GM23248 (cell line): Measurements from ENCODE around the gene SLC35F5. TPM values are rescaled to one million over a fixed set of nuclear protein-coding genes. Genes with fewer than 3 reads are reported as not detected.
"Not testable (repeated sequence)": the region's sequence is repeated elsewhere in the genome, so short reads cannot be mapped to it uniquely, and the experiment has no call there.

Source experiments
- DNase-seq: peaks from one replicate; pipeline ENCODE4 v3.0.0-alpha.2; 2015
- H2AFZ ChIP-seq: fragments of 200-600 bp; sonication (generic); 2 replicates; pipeline ENCODE4 v1.6.1; 2016; ENCODE audit warnings: antibody characterized with exemption
- H3F3A ChIP-seq: fragments of 200-600 bp; sonication (generic); 2 replicates; pipeline ENCODE4 v1.6.1; 2016; ENCODE audit warnings: mild to moderate bottlenecking, antibody characterized with exemption, mixed run types; ENCODE audit not compliant: insufficient read depth
- H3K27ac ChIP-seq: fragments of 200-600 bp; sonication (generic); 2 replicates; pipeline ENCODE4 v1.5.1; 2016; ENCODE audit warnings: mild to moderate bottlenecking
- H3K27me3 ChIP-seq: fragments of 200-600 bp; sonication (generic); replicated peaks from 2 replicates; pipeline ENCODE4 v1.6.1; 2016; ENCODE audit warnings: mild to moderate bottlenecking; ENCODE audit not compliant: insufficient read depth
- H3K36me3 ChIP-seq: fragments of 200-600 bp; sonication (generic); 2 replicates; pipeline ENCODE4 v1.6.1; 2016; ENCODE audit warnings: low read depth, mild to moderate bottlenecking
- H3K4me1 ChIP-seq: fragments of 200-600 bp; sonication (generic); 2 replicates; pipeline ENCODE4 v1.6.1; 2016; ENCODE audit warnings: mild to moderate bottlenecking; ENCODE audit not compliant: insufficient read depth
- H3K4me2 ChIP-seq: fragments of 200-600 bp; sonication (generic); one replicate; pipeline ENCODE4 v1.6.1; 2016; ENCODE audit warnings: mild to moderate bottlenecking; ENCODE audit not compliant: unreplicated experiment
- H3K4me3 ChIP-seq: fragments of 200-600 bp; sonication (generic); 2 replicates; pipeline ENCODE4 v1.5.1; 2016; ENCODE audit warnings: mild to moderate bottlenecking
- H3K79me2 ChIP-seq: fragments of 200-600 bp; sonication (generic); 2 replicates; pipeline ENCODE4 v1.6.1; 2016; ENCODE audit warnings: mild to moderate bottlenecking; ENCODE audit not compliant: insufficient read depth
- H3K9ac ChIP-seq: fragments of 200-600 bp; sonication (generic); 2 replicates; pipeline ENCODE4 v1.6.1; 2016; ENCODE audit warnings: mild to moderate bottlenecking
- H3K9me2 ChIP-seq: fragments of 200-600 bp; sonication (generic); 2 replicates; pipeline ENCODE4 v1.6.1; 2016; ENCODE audit warnings: mixed run types, mild to moderate bottlenecking, moderate library complexity; ENCODE audit not compliant: insufficient read depth
- H3K9me3 ChIP-seq: fragments of 200-600 bp; sonication (generic); one replicate; pipeline ENCODE4 v1.6.1; 2017; ENCODE audit warnings: low read depth
- H4K20me1 ChIP-seq: fragments of 200-600 bp; sonication (generic); 2 replicates; pipeline ENCODE4 v1.6.0; 2016; ENCODE audit not compliant: insufficient read depth
- EZH2 ChIP-seq: fragments of 200-600 bp; sonication (generic); IDR thresholded peaks from 2 replicates; pipeline ENCODE4 v1.6.1; 2018; ENCODE audit warnings: antibody characterized with exemption, mild to moderate bottlenecking; ENCODE audit not compliant: insufficient read depth, poor library complexity, severe bottlenecking
- EZH2phosphoT487 ChIP-seq: fragments of 200-600 bp; sonication (generic); IDR thresholded peaks from 2 replicates; pipeline ENCODE4 v1.6.1; 2018; ENCODE audit warnings: antibody characterized with exemption, moderate library complexity, mild to moderate bottlenecking, low read depth; ENCODE audit not compliant: insufficient read depth
- WGBS, 2 experiments: methylation state at CpG; one replicate each; pipeline ENCODE4 v1.1.6; 2015 to 2017; ENCODE audit warnings: low lambda C conversion rate in 2 of 2, low coverage in 1 of 2; ENCODE audit errors: missing lambda C conversion rate in 2 of 2; 5-methylcytosine and 5-hydroxymethylcytosine counted together
- in situ Hi-C: fragments of 300-500 bp; cut with MboI; formaldehyde crosslinking; loops from 2 replicates; pipeline ENCODE4 v1.15.0; 2020
- microRNA-seq: library from miRNA; unstranded; fragments of <30 nt; microRNA quantifications from one replicate; pipeline ENCODE4, GENCODE V29; 2016; ENCODE audit warnings: borderline number of aligned reads
- polyA plus RNA-seq: library from polyadenylated mRNA; unstranded; fragments of >200 nt; fragmentation: Nextera tagmentation; extraction: Ambion mirVana; gene quantifications from 2 replicates; pipeline ENCODE4 v1.2.1, GENCODE V29; 2016
- small RNA-seq: library from RNA; depleted of rRNA; stranded (forward); fragments of <200 nt; gene quantifications from one replicate; pipeline ENCODE3, GENCODE V24; 2014; ENCODE audit warnings: low read depth, low replicate concordance
- total RNA-seq: library from RNA; depleted of rRNA; stranded (reverse); fragments of >200 nt; shearing (Covaris generic); gene quantifications from 2 replicates; pipeline ENCODE4 v1.2.3, GENCODE V29; 2014; rRNA removed

The SLC35F5 gene
- total and polyA plus RNA-seq, 2 experiments from 2014 or later = 97.0 to 146 TPM

- H3K27ac ChIP-seq = no peak overlapping the region
- DNase-seq = no peak
- no peak overlapping the region for H2AFZ ChIP-seq
- H4K20me1 ChIP-seq = no peaks in the 10 kb centered on the region
- H3K36me3 ChIP-seq = no peaks in the 10 kb centered on the region
- WGBS, 2 experiments = 53 to 55% methylated on average over 7 of the region's 7 CpGs
- H3F3A ChIP-seq = no peaks in the 10 kb centered on the region
- no peak overlapping the region for H3K4me2 ChIP-seq
- no peak overlapping the region for H3K4me3 ChIP-seq
- H3K27me3 ChIP-seq = peaks cover 13% of the 10 kb centered on the region
- no peaks in the 10 kb centered on the region for H3K4me1 ChIP-seq
- H3K79me2 ChIP-seq = no peaks in the 10 kb centered on the region
- H3K9me2 ChIP-seq = no peaks in the 10 kb centered on the region
- H3K9me3 ChIP-seq = no peaks in the 10 kb centered on the region
- in situ Hi-C loops = no loop called here
- no peak overlapping the region for H3K9ac ChIP-seq
- TF ChIP-seq EZH2 = no peak
- TF ChIP-seq EZH2phosphoT487 = no peak
Measured at GRCh38 chr2:113672326-113672932, 84.0 kb downstream of the SLC35F5 start.

- 72 to 73% methylated on average over 18 to 21 of the region's 21 CpGs for WGBS, 2 experiments
- H3K4me3 ChIP-seq, H3K9ac ChIP-seq: not testable (repeated sequence)
Measured at GRCh38 chr2:113669013-113669412, 87.4 kb downstream of the SLC35F5 start.

GRCh38 chr2:113664761-113665533, 91.5 kb downstream of the SLC35F5 start:
- H3K4me2 ChIP-seq, H2AFZ ChIP-seq, H3K9me3 ChIP-seq, H3K27me3 ChIP-seq, H3K4me1 ChIP-seq, in situ Hi-C loops, H3K9ac ChIP-seq, DNase-seq, H3K9me2 ChIP-seq, H3K36me3 ChIP-seq, H3K27ac ChIP-seq, H3F3A ChIP-seq, H4K20me1 ChIP-seq, H3K79me2 ChIP-seq, H3K4me3 ChIP-seq: not testable (repeated sequence)
- WGBS, 2 experiments = 55 to 60% methylated on average over 6 of the region's 6 CpGs

More at GRCh38 chr2:113669013-113669412, 87.4 kb downstream of the SLC35F5 start:
- H3K4me1 ChIP-seq, H3K9me3 ChIP-seq, H4K20me1 ChIP-seq, H3K27me3 ChIP-seq, H2AFZ ChIP-seq, H3K79me2 ChIP-seq, H3K4me2 ChIP-seq, H3K36me3 ChIP-seq, in situ Hi-C loops, H3K27ac ChIP-seq, DNase-seq, H3F3A ChIP-seq, H3K9me2 ChIP-seq: not testable (repeated sequence)

DNA sequence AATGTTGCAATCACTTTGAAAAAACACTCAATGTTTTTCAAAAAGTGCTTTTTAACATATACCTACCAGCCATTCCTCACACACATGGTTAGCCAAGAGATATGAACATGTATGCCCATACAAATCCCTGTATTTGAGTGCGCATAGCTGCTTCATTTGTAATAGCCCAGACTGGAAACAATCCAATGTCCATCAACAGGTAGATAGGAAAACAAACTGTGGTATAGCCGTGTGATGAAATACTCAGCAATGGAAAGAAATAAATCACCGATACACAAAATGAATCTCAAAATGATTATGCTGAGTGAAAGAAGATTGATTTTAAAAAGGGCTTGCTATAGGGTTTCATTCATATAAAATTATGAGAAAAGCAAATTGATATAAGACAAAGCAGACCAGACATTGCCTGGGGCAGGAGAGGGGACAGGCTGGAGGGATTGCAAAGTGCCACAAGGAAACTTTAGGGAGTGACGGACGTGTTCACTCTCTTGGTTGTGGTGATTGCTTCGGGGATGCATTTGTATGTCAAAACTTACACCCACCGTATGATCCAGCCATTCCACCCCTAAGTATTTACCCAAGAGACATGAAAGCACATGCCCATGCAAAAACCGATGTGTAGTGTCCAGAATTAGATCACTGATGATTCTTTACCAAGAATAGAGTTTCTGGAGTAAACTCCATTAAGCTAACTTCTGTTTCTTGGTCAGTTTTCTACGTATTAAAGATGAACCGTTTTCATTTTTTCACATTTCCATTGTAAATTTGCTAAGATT, 93.0 kb downstream of the SLC35F5 start:
- H3K4me3 ChIP-seq, H3K27me3 ChIP-seq, H3K4me1 ChIP-seq, H3K27ac ChIP-seq, H3K9me2 ChIP-seq, H4K20me1 ChIP-seq, H3K9me3 ChIP-seq, in situ Hi-C loops, H3K4me2 ChIP-seq, H3K79me2 ChIP-seq, DNase-seq, H3F3A ChIP-seq, H3K9ac ChIP-seq, H2AFZ ChIP-seq, H3K36me3 ChIP-seq: not testable (repeated sequence)
- WGBS, 2 experiments = 66 to 71% methylated on average over 10 of the region's 10 CpGs

Small RNAs within 50 kb of the gene (microRNA-seq; reads per million reads assigned to microRNA genes)
- not detected for gene MIR4782

Small RNAs within 50 kb of the gene (small RNA-seq; reads per million reads assigned to genes)
- gene MIR4782 (not detected), gene RNU6-744P (not detected)

Other genes starting within 250 kb of the SLC35F5 start
- 4.3 and 5.4 TPM in 2 replicates for gene RABL2A, start 129.4 kb downstream of the SLC35F5 start, total RNA-seq
- gene RABL2A, start 129.4 kb downstream of the SLC35F5 start, polyA plus RNA-seq = 6.5 and 9.7 TPM in 2 replicates
- gene ACTR3, start 133.4 kb upstream of the SLC35F5 start, total RNA-seq = 343 and 410 TPM in 2 replicates
- gene ACTR3, start 133.4 kb upstream of the SLC35F5 start, polyA plus RNA-seq = 361 and 377 TPM in 2 replicates